ENCODE data around the gene MOGAT3. TPM values are rescaled to one million over a fixed set of nuclear protein-coding genes. Genes with fewer than 3 reads are reported as not detected.

The MOGAT3 gene
- total and polyA plus RNA-seq, 9 of the 15 experiments (the other 6 are each of a cell fraction or from before 2014, with no cell fraction given): 0.07 to 0.17 (median 0.13) TPM; not detected in 6

GRCh38 chr7:101216860-101217387, 16.1 kb upstream of the MOGAT3 start (continued):
- TF ChIP-seq ETS1 (conservative IDR thresholded peaks at IDR 0.05; ENCODE audit: control insufficient read depth, low read depth, low read length): no peak
- TF ChIP-seq XRCC5 (IDR thresholded peaks at IDR 0.05; ENCODE audit: low read depth, low read length): 0 out of 2 replicates have a peak, but pooled peaks have one; percentile 64
- TF ChIP-seq CTBP1 (IDR thresholded peaks at IDR 0.05; ENCODE audit: borderline replicate concordance): no peak
- TF ChIP-seq RBM15 (IDR thresholded peaks at IDR 0.05; ENCODE audit: insufficient read depth, low read length): no peak
- peak; percentile 23; the same call in 1 of the 2 replicates for TF ChIP-seq THAP12 (CRISPR knock-in tag; IDR thresholded peaks at IDR 0.05)
- TF ChIP-seq ZNF695 (CRISPR knock-in tag; IDR thresholded peaks at IDR 0.05): no peak
- TF ChIP-seq E2F1 (CRISPR knock-in tag; IDR thresholded peaks at IDR 0.05): no peak
- TF ChIP-seq HES1 (IDR thresholded peaks at IDR 0.05; ENCODE audit: low read depth): no peak
- peak; percentile 77 for TF ChIP-seq ZFX (CRISPR knock-in tag; IDR thresholded peaks at IDR 0.05)
- no peak for TF ChIP-seq PREB (CRISPR knock-in tag; IDR thresholded peaks at IDR 0.05)
- 0 out of 2 replicates have a peak, but pooled peaks have one; percentile 50 for TF ChIP-seq SAFB (IDR thresholded peaks at IDR 0.05; ENCODE audit: borderline replicate concordance, low read depth, low read length)
- no peak for TF ChIP-seq NR0B1 (IDR thresholded peaks at IDR 0.05; ENCODE audit: partially characterized antibody)
- TF ChIP-seq PHF20 (IDR thresholded peaks at IDR 0.05; ENCODE audit: partially characterized antibody): peak; percentile 47
- peak; percentile 20 for TF ChIP-seq SAP30 (IDR thresholded peaks at IDR 0.05; ENCODE audit: borderline replicate concordance, insufficient read depth, low read depth, low read length, poor library complexity, severe bottlenecking)
- TF ChIP-seq TEAD1 (CRISPR knock-in tag; IDR thresholded peaks at IDR 0.05): 0 out of 4 replicates have a peak, but pooled peaks of 1 of the 2 experiments have one; percentile 15

Data from K562 (cell line).